ENCODE data around the gene TCEAL8.

The TCEAL8 gene

DNA sequence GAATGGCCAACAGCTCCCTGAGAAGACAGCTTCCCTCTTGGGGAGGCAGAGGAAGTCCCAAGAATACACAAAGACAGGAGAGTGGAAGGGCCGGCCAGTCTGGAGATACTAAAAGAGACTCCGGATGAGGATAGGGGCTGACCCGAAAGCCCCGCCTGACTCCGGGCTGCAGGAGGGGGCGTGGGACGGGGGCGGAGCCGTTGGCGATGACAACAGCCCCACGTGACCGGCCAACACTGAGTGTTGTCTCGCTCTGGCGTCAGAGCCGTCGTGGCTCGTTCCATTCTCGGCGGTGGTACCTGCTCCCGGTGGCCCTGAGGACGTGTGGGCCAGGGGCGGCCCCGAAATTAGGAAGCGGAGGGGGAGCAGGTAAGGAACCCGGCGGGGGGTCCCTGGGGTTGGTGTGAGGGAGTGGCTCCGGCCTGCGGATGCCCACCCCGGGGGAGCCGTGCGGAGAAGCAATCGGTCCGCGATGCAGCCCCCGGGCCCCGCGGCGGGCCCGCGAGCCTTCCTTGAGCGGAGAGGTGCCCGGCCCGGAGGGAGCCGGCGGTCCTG lies 40.0 kb downstream of the TCEAL8 start, which contains the start of gene BEX4:
TSS of gene BEX4 (plus strand) at position 239 of the 555 bp plus-strand sequence. CDS start 1,046 bp downstream, outside the sequence.
- peak; percentile 86 for DNase-seq (ENCODE audit: low read depth, low spot score)

DNA sequence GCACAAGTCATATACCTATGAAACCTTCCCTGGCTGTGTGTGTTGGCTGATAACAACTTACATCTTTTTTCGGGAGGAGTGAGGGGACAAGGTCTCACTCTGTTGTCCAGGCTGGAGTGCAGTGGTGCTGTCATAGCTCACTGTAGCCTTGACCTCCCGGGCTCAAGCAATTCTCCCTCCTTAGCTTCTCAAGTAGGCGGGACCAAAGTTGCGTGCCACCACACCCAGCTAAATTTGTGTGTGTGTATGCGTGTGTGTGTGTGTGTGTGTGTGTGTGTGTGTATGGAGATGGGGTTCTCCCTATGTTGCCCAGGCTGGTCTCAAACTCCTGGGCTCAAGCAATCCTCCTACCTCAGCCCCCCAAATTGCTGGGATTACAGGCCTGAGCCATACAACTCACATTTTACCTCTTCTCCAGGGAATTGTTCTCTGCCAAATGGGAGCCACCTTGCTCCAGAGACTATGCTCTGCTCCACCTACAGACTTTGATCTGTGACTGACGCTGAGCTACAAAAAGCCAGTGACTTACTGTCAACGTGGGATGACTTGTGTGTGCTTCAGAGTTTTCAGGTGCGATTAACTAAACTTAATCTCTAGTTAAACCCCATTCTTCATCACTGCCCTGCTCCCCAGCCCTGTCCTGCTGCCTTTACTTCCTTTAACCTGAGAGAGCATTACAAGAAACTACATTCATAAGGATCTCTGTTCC lies 42.1 kb downstream of the TCEAL8 start:
- DNase-seq (ENCODE audit: low read depth, low spot score), result no peak

DNA sequence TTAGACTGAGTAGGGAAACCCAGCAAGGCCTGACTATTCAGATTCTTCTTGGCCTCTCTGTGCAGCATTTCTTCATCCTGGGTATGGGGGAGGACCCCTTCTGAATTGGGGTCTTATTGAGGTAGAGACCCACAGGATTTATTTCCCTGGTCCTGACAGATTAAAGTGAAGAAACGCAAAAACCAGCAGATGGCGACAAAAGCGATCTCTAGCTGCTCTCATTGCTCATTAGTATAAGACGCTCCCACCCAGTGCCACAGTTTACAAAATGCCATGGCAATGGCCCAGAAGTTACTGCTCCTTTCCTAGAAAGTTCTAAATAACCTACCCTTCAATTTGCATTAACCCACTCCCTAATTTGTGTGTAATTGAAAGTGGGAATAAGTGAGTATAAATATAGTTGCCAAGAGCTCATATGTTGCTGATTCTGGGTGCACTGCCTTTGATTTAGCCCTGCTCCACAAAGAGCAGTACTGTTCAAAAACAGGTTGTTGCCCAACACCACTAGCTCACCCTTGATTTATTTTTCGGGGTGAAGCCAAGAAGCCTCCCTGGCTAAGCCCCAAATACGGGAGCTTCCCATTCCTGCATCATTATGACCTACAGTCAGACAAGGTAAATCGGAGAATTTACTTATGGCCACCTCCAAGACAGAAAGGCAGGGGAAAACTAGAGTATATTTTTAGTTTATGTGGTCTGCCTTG lies 43.8 kb downstream of the TCEAL8 start:
- peak; percentile 63 for DNase-seq (ENCODE audit: low read depth, low spot score)

DNA sequence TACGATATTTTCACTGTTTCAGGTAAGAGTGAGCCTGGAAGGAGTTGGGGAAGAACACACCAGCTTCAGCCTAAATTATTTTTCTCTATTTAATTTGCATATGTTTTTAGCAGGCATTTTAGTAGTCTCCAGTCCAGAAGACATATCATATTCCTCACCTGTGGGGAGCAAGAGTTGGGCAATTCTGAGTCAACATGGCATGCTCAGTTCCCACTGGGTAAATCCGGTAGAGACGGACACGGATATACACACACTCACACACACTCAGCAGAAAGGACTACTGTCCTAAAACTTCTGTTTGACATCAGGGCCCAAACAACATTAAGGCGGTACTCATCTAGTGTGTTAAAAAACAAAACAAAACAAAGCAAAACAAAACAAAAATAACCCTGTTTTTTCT lies 44.9 kb downstream of the TCEAL8 start:
- DNase-seq (ENCODE audit: low read depth, low spot score), result no peak

Measured in astrocyte of the hippocampus (primary cell).